Right lobe of liver (tissue), 4 donors: ENCODE measurements around the gene RABEP1.

Experiments used
- CTCF ChIP-seq, 4 donors: fragments of 200-600 bp in 3 of 4; fragments of 450-650 bp in 1 of 4; IDR thresholded peaks; one replicate each; pipeline versions ENCODE4 v1.5.1 to v1.8.0; 2016 to 2022; ENCODE audit warnings: antibody characterized with exemption in 4 of 4, mild to moderate bottlenecking in 2 of 4
- POLR2A ChIP-seq: fragments of 450-650 bp; IDR thresholded peaks from one replicate; pipeline ENCODE4 v1.6.1; 2017; ENCODE audit warnings: antibody characterized with exemption, mild to moderate bottlenecking
- donor health status: DM: no; HTN: no; CAD: no.
- donor health status: DM: no; HTN: no; CAD: no.
- donor health status: DM: no; HTN: yes; CAD: no.

- TF ChIP-seq CTCF (IDR thresholded peaks at IDR 0.05) (no peak), POLR2A (no peak)
Observed at GRCh38 chr17:5378566-5379207, 96.6 kb downstream of the RABEP1 start.
